ENCODE measurements around the gene GPX2.

The GPX2 gene

GRCh38 chr14:64954491-64955240 lies 12.1 kb upstream of the GPX2 start:
- H3K4me3 ChIP-seq (ENCODE audit: low read depth, low read length) = no peak overlapping the region
- no peak for DNase-seq (ENCODE audit: low read depth)
- no peak for TF ChIP-seq CTCF (IDR thresholded peaks at IDR 0.05; ENCODE audit: insufficient read depth, low read depth, low read length, missing control alignments)

DNA sequence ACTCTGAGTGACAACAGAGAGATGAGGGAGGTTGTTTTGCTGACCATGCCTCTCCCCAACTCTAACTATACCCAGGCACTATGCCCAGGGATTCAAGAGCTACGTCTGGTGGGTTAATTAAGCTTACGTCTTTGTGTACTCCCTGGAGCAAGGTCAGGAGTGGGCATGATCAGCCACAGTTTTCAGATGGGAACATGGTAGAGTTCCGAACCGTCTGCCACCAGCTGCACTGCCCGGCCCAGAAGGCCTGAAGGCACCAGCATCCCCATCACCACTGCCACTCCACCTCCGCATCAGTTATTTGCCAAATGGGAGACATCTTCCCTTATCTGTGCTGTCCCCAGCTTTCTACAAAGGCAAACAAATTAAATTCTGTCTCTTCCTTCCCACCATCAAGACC lies 11.1 kb upstream of the GPX2 start:
- no peak overlapping the region for H3K4me3 ChIP-seq (ENCODE audit: low read depth, low read length)
- no peak for TF ChIP-seq CTCF (IDR thresholded peaks at IDR 0.05; ENCODE audit: insufficient read depth, low read depth, low read length, missing control alignments)
- DNase-seq (ENCODE audit: low read depth) = no peak

- DNase-seq (ENCODE audit: low read depth) = no peak
- no peak overlapping the region for H3K4me3 ChIP-seq (ENCODE audit: low read depth, low read length)
- TF ChIP-seq CTCF (IDR thresholded peaks at IDR 0.05; ENCODE audit: insufficient read depth, low read depth, low read length, missing control alignments) = no peak
Observed at GRCh38 chr14:64953310-64953654, 10.7 kb upstream of the GPX2 start.

DNA sequence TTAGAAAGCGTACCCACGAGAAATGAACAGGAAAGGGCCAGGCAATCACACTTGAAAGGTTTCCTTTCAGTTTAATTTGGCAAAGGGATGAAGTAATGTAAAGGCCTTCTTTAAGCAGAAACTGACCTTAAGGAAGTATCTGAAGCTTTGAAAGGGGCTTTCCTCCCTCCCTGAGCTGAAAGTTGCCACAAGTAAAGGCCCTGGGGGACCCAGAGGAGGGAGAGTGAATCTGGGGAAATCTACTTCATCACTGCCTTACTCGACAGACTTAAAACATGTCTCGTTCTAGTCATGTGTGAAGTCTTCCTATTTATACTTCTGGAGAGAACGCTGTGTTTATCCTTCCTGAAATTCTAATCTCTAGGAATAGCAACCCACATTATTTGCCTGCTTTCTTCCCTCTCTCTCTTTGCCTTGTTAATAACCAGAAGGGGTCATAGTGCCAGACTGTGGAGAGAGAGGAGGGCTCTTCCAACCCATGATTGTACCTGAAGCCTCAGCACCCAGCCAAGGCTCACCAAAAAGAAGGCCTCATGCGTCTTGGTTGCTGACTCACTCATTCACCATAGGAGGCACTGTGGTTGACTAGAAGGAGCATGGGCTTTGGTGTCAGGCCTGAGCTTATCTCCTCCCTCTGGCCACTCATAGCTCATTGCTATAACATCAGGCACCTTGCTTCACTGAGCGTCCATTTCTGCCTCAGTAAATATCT lies 10.2 kb upstream of the GPX2 start:
- peak; percentile 66 for DNase-seq (ENCODE audit: low read depth)
- no peak overlapping the region for H3K4me3 ChIP-seq (ENCODE audit: low read depth, low read length)
- TF ChIP-seq CTCF (IDR thresholded peaks at IDR 0.05; ENCODE audit: insufficient read depth, low read depth, low read length, missing control alignments) = peak; percentile 28

GRCh38 chr14:64951724-64952123 lies 9.2 kb upstream of the GPX2 start:
- no peak for DNase-seq (ENCODE audit: low read depth)
- no peak for TF ChIP-seq CTCF (IDR thresholded peaks at IDR 0.05; ENCODE audit: insufficient read depth, low read depth, low read length, missing control alignments)
- no peak overlapping the region for H3K4me3 ChIP-seq (ENCODE audit: low read depth, low read length)

- TF ChIP-seq CTCF (IDR thresholded peaks at IDR 0.05; ENCODE audit: insufficient read depth, low read depth, low read length, missing control alignments) = no peak
- DNase-seq (ENCODE audit: low read depth) = no peak
- no peak overlapping the region for H3K4me3 ChIP-seq (ENCODE audit: low read depth, low read length)
Observed at GRCh38 chr14:64951291-64951690, 8.7 kb upstream of the GPX2 start.
